HepG2 (cell line): ENCODE data around the gene LIF. TPM values are rescaled to one million over a fixed set of nuclear protein-coding genes. Genes with fewer than 3 reads are reported as not detected.

Experiments used
- ATAC-seq: fragments of 200-7000 bp; cut with Tn5 transposase; 3 replicates; pipeline ENCODE4 v1.9.1; 2020; ENCODE audit warnings: mild to moderate bottlenecking, moderate library complexity
- BruUV-seq: library from RNA; stranded (reverse); fragments of 400-500 nt; replicated peaks from 2 replicates; lab custom pipeline; 2021; lab: Mats Ljungman, UMichigan
- CTCF ChIA-PET: fragments of 300-600 bp; formaldehyde crosslinking; extraction: SDS; loops from one replicate; lab custom pipeline; 2021; ENCODE audit warnings: low total read pairs, inconsistent platforms, low intra/inter-chr PET ratio; lab: Yijun Ruan, JAX
- POLR2A ChIA-PET: fragments of 350-600 bp; sonication (Branson Sonifier 250); formaldehyde crosslinking; loops from one replicate; lab custom pipeline; 2020; ENCODE audit warnings: antibody characterized with exemption, inconsistent platforms; lab: Yijun Ruan, JAX
- DNase-seq: peaks from one replicate; pipeline ENCODE4 v3.0.0-alpha.2; 2015; ENCODE audit warnings: low spot score
- FAIRE-seq: peaks from 3 replicates; lab custom pipeline; 2011; peaks lifted over from hg19 to GRCh38; lab: Jason Lieb, UNC
- H2AFZ ChIP-seq: one replicate; pipeline ENCODE4 v1.6.1; 2011; ENCODE audit warnings: low read length, inconsistent platforms
- H3K27ac ChIP-seq: fragments of 300-600 bp; 3 replicates; pipeline ENCODE4 v1.8.0; 2011; ENCODE audit warnings: mixed run types, mild to moderate bottlenecking, mixed read lengths, low read length, inconsistent platforms; ENCODE audit not compliant: insufficient read depth; ENCODE audit errors: extremely low read length
- H3K27me3 ChIP-seq, 2 experiments: fragments of 200-600 bp in 1 of 2; 2 replicates in 1 of 2; 3 replicates in 1 of 2; pipeline versions ENCODE4 v1.6.0 to v1.8.0; 2011; ENCODE audit warnings: low read length in 2 of 2, mild to moderate bottlenecking in 2 of 2, moderate library complexity in 2 of 2, inconsistent platforms in 1 of 2; ENCODE audit not compliant: insufficient read depth in 2 of 2, control insufficient read depth in 1 of 2
- H3K36me3 ChIP-seq, 2 experiments: fragments of 200-600 bp in 1 of 2; replicated peaks in 1 of 2; 2 replicates in 1 of 2; 3 replicates in 1 of 2; pipeline versions ENCODE4 v1.5.1 to v1.8.0; 2011; ENCODE audit warnings: low read length in 2 of 2, inconsistent platforms in 1 of 2; ENCODE audit not compliant: insufficient read depth in 2 of 2, control insufficient read depth in 1 of 2
- H3K4me1 ChIP-seq: 2 replicates; pipeline ENCODE4 v1.5.1; 2012; ENCODE audit warnings: low read length, inconsistent platforms; ENCODE audit not compliant: insufficient read depth
- H3K4me2 ChIP-seq: 2 replicates; pipeline ENCODE4 v1.6.0; 2011; ENCODE audit warnings: low read depth, low read length, inconsistent platforms
- H3K4me3 ChIP-seq, 3 experiments: fragments of 200-600 bp in 1 of 3; sonication (generic), shearing (Covaris generic) in 1 of 3; replicated peaks in 1 of 3; 2 replicates each; pipeline ENCODE4 v1.5.1; 2011 to 2016; ENCODE audit warnings: low read length in 3 of 3, inconsistent platforms in 2 of 3, low read depth in 2 of 3, mild to moderate bottlenecking in 2 of 3, control low read depth in 1 of 3, mixed read lengths in 1 of 3; ENCODE audit not compliant: insufficient read depth in 1 of 3
- H3K79me2 ChIP-seq: one replicate; pipeline ENCODE4 v1.6.1; 2011; ENCODE audit warnings: low read length, inconsistent platforms; ENCODE audit not compliant: insufficient read depth
- H3K9ac ChIP-seq: 2 replicates; pipeline ENCODE4 v1.6.0; 2011; ENCODE audit warnings: mild to moderate bottlenecking, low read depth, low read length, inconsistent platforms; ENCODE audit not compliant: insufficient read depth
- H3K9me3 ChIP-seq: 2 replicates; pipeline ENCODE4 v1.5.1; 2012; ENCODE audit warnings: mild to moderate bottlenecking, low read length
- H4K20me1 ChIP-seq: 2 replicates; pipeline ENCODE4 v1.6.0; 2011; ENCODE audit warnings: inconsistent platforms, mild to moderate bottlenecking, low read length, moderate library complexity; ENCODE audit not compliant: insufficient read depth
- MZF1 ChIP-seq: sonication (generic); formaldehyde crosslinking; IDR thresholded peaks from 2 replicates; pipeline ENCODE4 v1.8.1; 2023; ENCODE audit warnings: mild to moderate bottlenecking, missing genetic modification reagents, borderline replicate concordance
- SALL2 ChIP-seq: sonication (generic); formaldehyde crosslinking; IDR thresholded peaks from 2 replicates; pipeline ENCODE4 v1.8.1; 2023; ENCODE audit warnings: mild to moderate bottlenecking, missing genetic modification reagents, inconsistent platforms
- ZFP36 ChIP-seq: fragments of 150-350 bp; IDR thresholded peaks from 2 replicates; pipeline ENCODE4 v1.6.1; 2018; ENCODE audit warnings: borderline replicate concordance, low read length, low read depth; ENCODE audit not compliant: partially characterized antibody
- ZZZ3 ChIP-seq: sonication (generic); formaldehyde crosslinking; IDR thresholded peaks from 2 replicates; pipeline ENCODE4 v1.4.0; 2020; ENCODE audit warnings: missing genetic modification reagents, mild to moderate bottlenecking, borderline replicate concordance
- WGBS: methylation state at CpG from one replicate; pipeline ENCODE4 v1.1.6; 2017; ENCODE audit warnings: low lambda C conversion rate; 5-methylcytosine and 5-hydroxymethylcytosine counted together
- in situ Hi-C: cut with HindIII; loops from 2 replicates; pipeline ENCODE4 v1.10.0; 2017; ENCODE audit warnings: low pct_unique_long_range_greater_than_20kb; ENCODE audit not compliant: extremely low pct_ligation_motif_present
- intact Hi-C: fragments of 100-400 bp; cut with micrococcal nuclease; formaldehyde crosslinking; loops from one replicate; pipeline ENCODE4 v1.10.0; 2022; ENCODE audit not compliant: unreplicated experiment
- polyA plus RNA-seq, 8 experiments: library from polyadenylated mRNA; depleted of rRNA in 3 of 8; stranded (reverse) in 7 of 8; unstranded in 1 of 8; fragments of >200 nt; fragmentation: Illumina TruSeq in 4 of 8; extraction: Trizol in 4 of 8; gene quantifications; 2 replicates each; pipeline versions ENCODE4 v1.2.1 to v1.2.3, GENCODE V29; 2011 to 2016; ENCODE audit warnings: low read depth in 4 of 8, missing spikeins in 1 of 8, mixed read lengths in 1 of 8; ENCODE audit not compliant: insufficient read depth in 1 of 8
- total RNA-seq, 5 experiments: library from RNA; depleted of rRNA; stranded (reverse); fragments of >200 nt; fragmentation: Illumina TruSeq; extraction: Trizol; gene quantifications; 2 replicates each; pipeline ENCODE4 v1.2.3, GENCODE V29; 2016; ENCODE audit warnings: low read depth in 1 of 5
- TF ChIP-seq, protein P1 (sequence below): sonication (generic); formaldehyde crosslinking; IDR thresholded peaks from 2 replicates; pipeline ENCODE4 v1.8.1; 2022; ENCODE audit warnings: low read depth, mild to moderate bottlenecking, missing genetic modification reagents
- TF ChIP-seq, protein P2 (sequence below): sonication (generic); formaldehyde crosslinking; conservative IDR thresholded peaks from 2 replicates; pipeline ENCODE4 v1.5.0; 2020; ENCODE audit warnings: missing genetic modification reagents
- TF ChIP-seq, protein P3 (sequence below): sonication (generic); formaldehyde crosslinking; IDR thresholded peaks from 2 replicates; pipeline ENCODE4 v1.4.0; 2020; ENCODE audit warnings: missing genetic modification reagents, low read depth, mild to moderate bottlenecking, borderline replicate concordance

Gene LIF
- total and polyA plus RNA-seq, 2 of the 13 experiments (the other 11 are each of a cell fraction or from before 2014, with no cell fraction given), result 3.6 to 8.5 TPM

DNA sequence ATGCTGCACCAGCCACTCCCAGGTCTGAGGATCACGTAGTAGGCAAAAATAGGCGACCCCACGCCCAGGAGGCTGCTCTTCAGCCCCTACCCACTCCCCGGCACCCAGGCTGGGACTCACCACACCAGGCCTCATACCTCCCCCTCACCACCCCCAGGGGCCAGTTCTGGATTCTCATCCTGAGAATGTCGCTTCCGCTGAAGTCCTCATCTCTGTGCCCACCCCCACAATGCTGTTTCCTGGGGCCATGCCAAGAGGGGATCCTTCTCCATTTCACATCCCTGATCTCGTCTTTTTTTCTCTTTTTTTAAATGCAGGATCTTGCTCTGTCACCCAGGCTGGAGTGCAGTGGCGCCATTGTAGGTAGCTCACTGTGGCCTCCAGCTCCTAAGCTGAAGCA is 21.8 kb upstream of the LIF start:
- Histone ChIP-seq H4K20me1 (no peaks in the 10 kb centered on the region), H3K9ac (no peak overlapping the region), H3K4me2 (no peak overlapping the region), H3K4me3 (no peak overlapping the region), H3K9me3 (no peaks in the 10 kb centered on the region), H2AFZ (no peak overlapping the region), H3K4me1 (peaks cover 5% of the 10 kb centered on the region), H3K27ac (no peak overlapping the region), H3K79me2 (no peaks in the 10 kb centered on the region), H3K27me3 (peaks cover 8 to 41% of the 10 kb centered on the region in 2 experiments), H3K36me3 (no peaks in the 10 kb centered on the region)
- WGBS, result 41% methylated on average over 8 of the region's 8 CpGs
- ATAC-seq (no peak), FAIRE-seq (no peak), DNase-seq (no peak)
- TF ChIP-seq MZF1 (CRISPR knock-in tag), result no peak
- TF ChIP-seq, protein P1, sequence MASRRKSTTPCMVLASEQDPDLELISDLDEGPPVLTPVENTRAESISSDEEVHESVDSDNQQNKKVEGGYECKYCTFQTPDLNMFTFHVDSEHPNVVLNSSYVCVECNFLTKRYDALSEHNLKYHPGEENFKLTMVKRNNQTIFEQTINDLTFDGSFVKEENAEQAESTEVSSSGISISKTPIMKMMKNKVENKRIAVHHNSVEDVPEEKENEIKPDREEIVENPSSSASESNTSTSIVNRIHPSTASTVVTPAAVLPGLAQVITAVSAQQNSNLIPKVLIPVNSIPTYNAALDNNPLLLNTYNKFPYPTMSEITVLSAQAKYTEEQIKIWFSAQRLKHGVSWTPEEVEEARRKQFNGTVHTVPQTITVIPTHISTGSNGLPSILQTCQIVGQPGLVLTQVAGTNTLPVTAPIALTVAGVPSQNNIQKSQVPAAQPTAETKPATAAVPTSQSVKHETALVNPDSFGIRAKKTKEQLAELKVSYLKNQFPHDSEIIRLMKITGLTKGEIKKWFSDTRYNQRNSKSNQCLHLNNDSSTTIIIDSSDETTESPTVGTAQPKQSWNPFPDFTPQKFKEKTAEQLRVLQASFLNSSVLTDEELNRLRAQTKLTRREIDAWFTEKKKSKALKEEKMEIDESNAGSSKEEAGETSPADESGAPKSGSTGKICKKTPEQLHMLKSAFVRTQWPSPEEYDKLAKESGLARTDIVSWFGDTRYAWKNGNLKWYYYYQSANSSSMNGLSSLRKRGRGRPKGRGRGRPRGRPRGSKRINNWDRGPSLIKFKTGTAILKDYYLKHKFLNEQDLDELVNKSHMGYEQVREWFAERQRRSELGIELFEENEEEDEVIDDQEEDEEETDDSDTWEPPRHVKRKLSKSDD (CRISPR knock-in tag), result no peak
- TF ChIP-seq, protein P2, sequence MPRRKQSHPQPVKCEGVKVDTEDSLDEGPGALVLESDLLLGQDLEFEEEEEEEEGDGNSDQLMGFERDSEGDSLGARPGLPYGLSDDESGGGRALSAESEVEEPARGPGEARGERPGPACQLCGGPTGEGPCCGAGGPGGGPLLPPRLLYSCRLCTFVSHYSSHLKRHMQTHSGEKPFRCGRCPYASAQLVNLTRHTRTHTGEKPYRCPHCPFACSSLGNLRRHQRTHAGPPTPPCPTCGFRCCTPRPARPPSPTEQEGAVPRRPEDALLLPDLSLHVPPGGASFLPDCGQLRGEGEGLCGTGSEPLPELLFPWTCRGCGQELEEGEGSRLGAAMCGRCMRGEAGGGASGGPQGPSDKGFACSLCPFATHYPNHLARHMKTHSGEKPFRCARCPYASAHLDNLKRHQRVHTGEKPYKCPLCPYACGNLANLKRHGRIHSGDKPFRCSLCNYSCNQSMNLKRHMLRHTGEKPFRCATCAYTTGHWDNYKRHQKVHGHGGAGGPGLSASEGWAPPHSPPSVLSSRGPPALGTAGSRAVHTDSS (CRISPR knock-in tag), result no peak
- TF ChIP-seq ZFP36, result no peak
- TF ChIP-seq, protein P3, sequence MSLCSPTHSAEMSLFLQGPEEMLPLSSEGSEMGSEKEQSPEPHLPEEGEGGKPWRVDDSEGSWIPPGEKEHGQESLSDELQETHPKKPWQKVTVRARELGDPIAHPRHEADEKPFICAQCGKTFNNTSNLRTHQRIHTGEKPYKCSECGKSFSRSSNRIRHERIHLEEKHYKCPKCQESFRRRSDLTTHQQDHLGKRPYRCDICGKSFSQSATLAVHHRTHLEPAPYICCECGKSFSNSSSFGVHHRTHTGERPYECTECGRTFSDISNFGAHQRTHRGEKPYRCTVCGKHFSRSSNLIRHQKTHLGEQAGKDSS (CRISPR knock-in tag), result no peak
- no peak for TF ChIP-seq ZZZ3 (CRISPR knock-in tag)
- no peak for TF ChIP-seq SALL2
- no TSS peak for BruUV-seq
- intact Hi-C loops, result no loop called here
- ChIA-PET POLR2A (no interaction called here), CTCF (no interaction called here)
- in situ Hi-C loops, result loop anchor here (10.0 kb wide), 1 partner anchor 216 kb away; no protein-coding TSS in a partner anchor
